A204.1 (cell line): ENCODE data around the gene PTMS.
A peak's percentile ranks its signal among the peaks of the same experiment; 100 is the strongest.

ENCODE experiments used
- FAIRE-seq: peaks from 2 replicates; lab custom pipeline; 2012; peaks lifted over from hg19 to GRCh38; lab: Jason Lieb, UNC

The PTMS gene

GRCh38 chr12:6771509-6772330 lies 5.6 kb downstream of the PTMS start:
- FAIRE-seq, result no peak

GRCh38 chr12:6772331-6772695 lies 6.2 kb downstream of the PTMS start, which contains the start of gene LAG3:
Gene LAG3, plus strand, starts transcription at chr12:6772520. Its CDS starts 333 bp downstream, at chr12:6772853.
- FAIRE-seq, result no peak

GRCh38 chr12:6772726-6773589 lies 6.8 kb downstream of the PTMS start:
- no peak for FAIRE-seq

GRCh38 chr12:6773590-6774351 lies 7.6 kb downstream of the PTMS start:
- no peak for FAIRE-seq

- no peak for FAIRE-seq
Measured at GRCh38 chr12:6774499-6775062, 8.4 kb downstream of the PTMS start.

- no peak for FAIRE-seq
Measured at GRCh38 chr12:6775185-6776174, 9.3 kb downstream of the PTMS start.

GRCh38 chr12:6777386-6777785 lies 11.2 kb downstream of the PTMS start:
- no peak for FAIRE-seq

- no peak for FAIRE-seq
Measured at GRCh38 chr12:6778217-6778573, 12.0 kb downstream of the PTMS start.

- FAIRE-seq, result peak; percentile 92
Measured at GRCh38 chr12:6778574-6779550, 12.7 kb downstream of the PTMS start.

GRCh38 chr12:6779708-6780432 lies 13.7 kb downstream of the PTMS start:
- FAIRE-seq, result no peak

GRCh38 chr12:6780573-6780972 lies 14.4 kb downstream of the PTMS start:
- no peak for FAIRE-seq

- FAIRE-seq, result no peak
Measured at GRCh38 chr12:6782119-6782518, 16.0 kb downstream of the PTMS start.

- no peak for FAIRE-seq
Measured at GRCh38 chr12:6782850-6783566, 16.8 kb downstream of the PTMS start.

GRCh38 chr12:6783828-6784227 lies 17.7 kb downstream of the PTMS start:
- no peak for FAIRE-seq

GRCh38 chr12:6784296-6784695 lies 18.1 kb downstream of the PTMS start:
- no peak for FAIRE-seq

GRCh38 chr12:6784761-6785160 lies 18.6 kb downstream of the PTMS start:
- no peak for FAIRE-seq

- no peak for FAIRE-seq
Measured at GRCh38 chr12:6786416-6787094, 20.4 kb downstream of the PTMS start.

GRCh38 chr12:6787309-6787708 lies 21.1 kb downstream of the PTMS start:
- no peak for FAIRE-seq
